Breast epithelium (tissue), 4 donors: Measurements from ENCODE around the gene KRTAP20-2. TPM values are rescaled to one million over a fixed set of nuclear protein-coding genes. Genes with fewer than 3 reads are reported as not detected.

Experiments used
- DNase-seq, 2 donors: peaks; one replicate each; pipeline ENCODE4 v3.0.0-alpha.2; 2019; ENCODE audit warnings: low spot score in 2 of 2
- H3K27ac ChIP-seq, 2 donors: fragments of 200-600 bp; sonication (generic) in 1 of 2; one replicate each; pipeline ENCODE4 v1.5.1; 2016 to 2019; ENCODE audit warnings: mild to moderate bottlenecking in 1 of 2
- H3K27me3 ChIP-seq, 2 donors: fragments of 200-600 bp; sonication (generic) in 1 of 2; one replicate each; pipeline versions ENCODE4 v1.5.1 to v1.6.0; 2017 to 2019; ENCODE audit warnings: control low read depth in 1 of 2, mild to moderate bottlenecking in 1 of 2
- H3K36me3 ChIP-seq: fragments of 200-600 bp; one replicate; pipeline ENCODE4 v1.5.1; 2019
- H3K4me1 ChIP-seq, 2 donors: fragments of 200-600 bp; sonication (generic); one replicate each; pipeline ENCODE4 v1.5.1; 2016 to 2019; ENCODE audit warnings: control low read depth in 1 of 2
- H3K4me3 ChIP-seq, 3 donors: fragments of 200-600 bp; sonication (generic); 1 replicate in 2 of 3; 2 replicates in 1 of 3; pipeline ENCODE4 v1.5.1; 2016 to 2019; ENCODE audit warnings: mild to moderate bottlenecking in 3 of 3, moderate library complexity in 2 of 3
- H3K9me3 ChIP-seq, 2 donors: fragments of 200-600 bp; sonication (generic) in 1 of 2; one replicate each; pipeline ENCODE4 v1.5.1; 2016 to 2019; ENCODE audit warnings: control low read depth in 1 of 2
- CTCF ChIP-seq, 3 donors: fragments of 450-650 bp; IDR thresholded peaks; one replicate each; pipeline ENCODE4 v1.5.1; 2016 to 2017; ENCODE audit warnings: antibody characterized with exemption in 3 of 3, mild to moderate bottlenecking in 3 of 3, moderate library complexity in 3 of 3
- POLR2A ChIP-seq: fragments of 450-650 bp; IDR thresholded peaks from one replicate; pipeline ENCODE4 v1.6.1; 2016; ENCODE audit warnings: antibody characterized with exemption, mild to moderate bottlenecking, moderate library complexity
- POLR2AphosphoS5 ChIP-seq, 3 donors: sonication (generic); formaldehyde crosslinking; IDR thresholded peaks; one replicate each; pipeline ENCODE4 v1.6.1; 2017; ENCODE audit warnings: antibody characterized with exemption in 3 of 3
- intact Hi-C: fragments of 100-400 bp; cut with DNase I; formaldehyde crosslinking; loops from one replicate; pipeline ENCODE4 v1.15.1; 2023; ENCODE audit warnings: low total_unique reads
- total RNA-seq, 3 donors: library from RNA; depleted of rRNA; stranded (reverse); fragments of >200 nt; gene quantifications; one replicate each; pipeline ENCODE4 v1.1.0, GENCODE V29; 2016

Gene KRTAP20-2
- total RNA-seq, 3 donors from 2014 or later = not detected

- TF ChIP-seq POLR2AphosphoS5 (IDR thresholded peaks at IDR 0.05) (no peak), CTCF (IDR thresholded peaks at IDR 0.05) (no peak), POLR2A (no peak)
- Histone ChIP-seq H3K27me3 (no peaks in the 10 kb centered on the region), H3K27ac (no peak overlapping the region), H3K4me3 (no peak overlapping the region), H3K4me1 (no peaks in the 10 kb centered on the region), H3K36me3 (no peaks in the 10 kb centered on the region), H3K9me3 (no peaks in the 10 kb centered on the region)
- intact Hi-C loops = no loop called here
- DNase-seq = no peak
Observed at GRCh38 chr21:30605968-30606367, 29.0 kb upstream of the KRTAP20-2 start.

GRCh38 chr21:30612132-30612531 lies 22.9 kb upstream of the KRTAP20-2 start:
- TF ChIP-seq POLR2A (no peak), CTCF (IDR thresholded peaks at IDR 0.05) (no peak), POLR2AphosphoS5 (IDR thresholded peaks at IDR 0.05) (no peak)
- H3K36me3 ChIP-seq = no peaks in the 10 kb centered on the region
- H3K4me3 ChIP-seq = no peak overlapping the region
- intact Hi-C loops = loop anchor here (5.0 kb wide), 1 partner anchor 680 kb away; no protein-coding TSS in a partner anchor
- no peak for DNase-seq
- H3K27me3 ChIP-seq = no peaks in the 10 kb centered on the region
- no peaks in the 10 kb centered on the region for H3K9me3 ChIP-seq
- H3K27ac ChIP-seq = no peak overlapping the region
- H3K4me1 ChIP-seq = no peaks in the 10 kb centered on the region

- intact Hi-C loops = loop anchor here (5.0 kb wide), 1 partner anchor 682 kb away; no protein-coding TSS in a partner anchor
- Histone ChIP-seq H3K9me3 (no peaks in the 10 kb centered on the region), H3K27ac (no peak within 1 kb of the TSS), H3K4me3 (no peak within 1 kb of the TSS), H3K36me3 (no peaks in the 10 kb centered on the region), H3K4me1 (no peaks in the 10 kb centered on the region), H3K27me3 (no peaks in the 10 kb centered on the region)
- no peak for DNase-seq
- TF ChIP-seq POLR2A (no peak), CTCF (IDR thresholded peaks at IDR 0.05) (no peak), POLR2AphosphoS5 (IDR thresholded peaks at IDR 0.05) (no peak)
Observed at GRCh38 chr21:30613836-30614235, 21.2 kb upstream of the KRTAP20-2 start, which contains the start of gene KRTAP6-1. KRTAP6-1 (minus strand) TSS chr21:30613930; CDS start chr21:30613904, 26 bp downstream.

GRCh38 chr21:30615199-30615598 lies 19.8 kb upstream of the KRTAP20-2 start:
- Histone ChIP-seq H3K27me3 (no peaks in the 10 kb centered on the region), H3K4me3 (no peak overlapping the region), H3K27ac (no peak overlapping the region), H3K4me1 (no peaks in the 10 kb centered on the region), H3K36me3 (no peaks in the 10 kb centered on the region), H3K9me3 (no peaks in the 10 kb centered on the region)
- no peak for DNase-seq
- TF ChIP-seq POLR2A (no peak), POLR2AphosphoS5 (IDR thresholded peaks at IDR 0.05) (no peak), CTCF (IDR thresholded peaks at IDR 0.05) (no peak)
- intact Hi-C loops = no loop called here

- Histone ChIP-seq H3K27ac (no peak within 1 kb of the TSS), H3K27me3 (no peaks in the 10 kb centered on the region), H3K4me1 (no peaks in the 10 kb centered on the region), H3K9me3 (no peaks in the 10 kb centered on the region), H3K36me3 (no peaks in the 10 kb centered on the region), H3K4me3 (no peak within 1 kb of the TSS)
- no peak for DNase-seq
- intact Hi-C loops = no loop called here
- TF ChIP-seq CTCF (IDR thresholded peaks at IDR 0.05) = no peak
- TF ChIP-seq POLR2AphosphoS5 (IDR thresholded peaks at IDR 0.05) = no peak
- TF ChIP-seq POLR2A = no peak
Observed at GRCh38 chr21:30616125-30616524, 18.9 kb upstream of the KRTAP20-2 start, which contains the start of gene KRTAP20-1. KRTAP20-1 (plus strand) TSS chr21:30616425; CDS start chr21:30616455, 30 bp downstream.
